Neural cell (in vitro differentiated cells): Measurements from ENCODE around the gene IFNA21.

ENCODE experiments used
- CTCF ChIP-seq: fragments of 450-650 bp; IDR thresholded peaks from 2 replicates; pipeline ENCODE4 v1.5.1; 2014; ENCODE audit warnings: antibody characterized with exemption, mild to moderate bottlenecking, moderate library complexity; ENCODE audit not compliant: poor library complexity, severe bottlenecking
- EP300 ChIP-seq: fragments of 450-650 bp; conservative IDR thresholded peaks from 2 replicates; pipeline ENCODE4 v1.6.1; 2014; ENCODE audit warnings: antibody characterized with exemption, mild to moderate bottlenecking, moderate library complexity; ENCODE audit not compliant: poor library complexity, severe bottlenecking
- EZH2 ChIP-seq: fragments of 200-600, 300-800 bp; shearing (Covaris generic), sonication (generic); IDR thresholded peaks from 2 replicates; pipeline ENCODE4 v1.6.1; 2014; ENCODE audit warnings: antibody characterized with exemption, low read length, borderline replicate concordance, mild to moderate bottlenecking; ENCODE audit not compliant: insufficient read depth, poor library complexity, severe bottlenecking
- POLR2AphosphoS5 ChIP-seq: IDR thresholded peaks from 2 replicates; pipeline ENCODE4 v1.6.1; 2012

GRCh38 chr9:21171351-21171750 lies 4.9 kb upstream of the IFNA21 start:
- TF ChIP-seq CTCF (no peak), EZH2 (no peak), POLR2AphosphoS5 (no peak), EP300 (no peak)
